GM12874 (cell line): ENCODE data around the gene CDX1.

Source experiments
- CTCF ChIP-seq: IDR thresholded peaks from 2 replicates; pipeline ENCODE4 v1.5.1; 2011; ENCODE audit warnings: low read depth, mild to moderate bottlenecking, control low read depth, low read length, moderate library complexity; ENCODE audit not compliant: insufficient read depth

CDX1 gene

GRCh38 chr5:150148117-150148927, 18.3 kb upstream of the CDX1 start:
- TF ChIP-seq CTCF: no peak

- TF ChIP-seq CTCF: no peak
These were observed 17.0 kb upstream of the CDX1 start for GRCh38 chr5:150149618-150150017.

- no peak for TF ChIP-seq CTCF
These were observed 13.7 kb upstream of the CDX1 start for GRCh38 chr5:150152636-150153462.

GRCh38 chr5:150153483-150153882, 13.1 kb upstream of the CDX1 start:
- TF ChIP-seq CTCF: no peak

- no peak for TF ChIP-seq CTCF
These were observed 12.5 kb upstream of the CDX1 start for GRCh38 chr5:150153957-150154617.

GRCh38 chr5:150154618-150155128, 11.9 kb upstream of the CDX1 start:
- no peak for TF ChIP-seq CTCF
